HG03045 (cell line): ENCODE results near the gene ZG16B.

Experiments used
- ATAC-seq: cut with Tn5 transposase; IDR thresholded peaks from one replicate; pipeline ENCODE4 v1.9.1; 2021; ENCODE audit warnings: mild to moderate bottlenecking, moderate library complexity; ENCODE audit not compliant: unreplicated experiment

The ZG16B gene

DNA sequence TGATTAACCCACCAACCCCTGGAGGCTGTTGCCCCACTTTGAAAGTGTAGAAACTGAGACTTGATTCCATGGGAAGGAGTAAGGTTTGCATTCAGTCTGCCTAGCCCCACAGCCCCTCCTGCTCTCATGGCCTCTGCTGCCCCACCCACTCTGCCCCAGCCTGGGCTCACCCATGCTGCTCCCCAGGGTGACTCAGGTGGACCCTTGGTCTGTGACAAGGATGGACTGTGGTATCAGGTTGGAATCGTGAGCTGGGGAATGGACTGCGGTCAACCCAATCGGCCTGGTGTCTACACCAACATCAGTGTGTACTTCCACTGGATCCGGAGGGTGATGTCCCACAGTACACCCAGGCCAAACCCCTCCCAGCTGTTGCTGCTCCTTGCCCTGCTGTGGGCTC is 25.4 kb upstream of the ZG16B start:
- ATAC-seq, result no peak

DNA sequence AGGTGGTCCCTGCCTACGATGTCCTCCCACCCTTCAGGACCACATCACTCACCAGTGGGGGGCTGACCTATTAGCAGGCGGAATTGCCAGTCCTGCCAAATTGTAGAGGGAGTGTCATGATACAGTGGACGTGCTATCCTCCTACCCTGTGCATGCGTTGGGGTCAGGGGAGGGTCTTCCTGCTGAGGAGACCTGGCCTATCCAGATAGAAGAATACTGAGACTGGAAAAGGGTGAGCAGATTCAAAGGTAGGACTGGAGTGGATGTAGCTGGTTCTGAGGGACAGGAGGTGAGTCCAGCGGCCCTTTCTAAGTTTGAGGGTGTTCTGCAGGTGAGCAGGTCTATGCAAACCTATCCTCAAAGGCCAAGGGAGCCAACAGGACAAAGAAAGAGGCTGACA is 23.8 kb upstream of the ZG16B start:
- ATAC-seq, result no peak

DNA sequence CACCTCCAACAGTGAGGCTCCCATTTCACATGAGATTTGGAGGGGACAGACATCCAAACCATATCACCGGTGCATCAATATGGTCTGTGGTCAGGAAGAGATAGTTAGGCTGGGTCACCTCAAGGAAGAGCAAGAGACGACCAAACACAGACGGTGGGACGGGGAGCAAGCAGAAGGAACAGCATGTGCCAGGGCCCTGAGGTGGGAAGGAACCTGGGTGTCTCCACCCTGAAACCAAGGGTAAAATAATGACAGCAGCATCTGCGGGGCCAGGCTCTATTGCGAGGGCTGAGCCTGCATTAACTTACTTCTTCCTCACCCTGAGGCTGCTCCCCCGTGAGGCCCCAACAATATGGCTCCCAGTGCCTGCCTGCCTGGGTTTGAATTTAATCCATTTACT is 21.9 kb upstream of the ZG16B start:
- no peak for ATAC-seq

DNA sequence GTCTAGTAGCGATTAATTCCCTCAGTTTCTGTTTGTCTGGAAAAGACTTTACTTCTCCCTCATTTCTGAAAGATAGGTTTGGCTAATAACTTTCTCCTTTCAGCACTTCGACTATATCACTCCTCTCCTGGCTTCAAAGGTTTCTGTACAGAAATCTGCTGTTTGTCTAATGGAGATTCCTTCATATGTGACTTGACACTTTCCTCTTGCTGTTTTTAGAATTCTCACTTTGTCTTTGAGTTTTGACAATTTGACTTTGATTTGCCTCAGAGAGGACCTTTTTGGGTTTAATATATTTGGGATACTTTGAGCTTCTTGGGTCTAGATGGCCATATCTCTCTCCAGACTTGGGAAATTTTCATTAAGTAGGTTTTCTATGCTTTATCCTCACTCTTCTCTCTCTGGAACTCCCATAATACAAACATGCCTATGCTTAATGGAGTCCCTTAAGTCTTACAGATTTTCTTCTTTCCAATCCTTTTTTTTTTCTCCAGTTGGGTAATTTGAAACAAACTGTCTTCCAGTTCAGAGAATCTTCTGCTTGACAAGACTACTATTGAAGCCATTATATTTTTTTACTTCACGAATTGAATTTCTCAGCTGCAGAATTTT is 20.8 kb upstream of the ZG16B start:
- ATAC-seq, result no peak

DNA sequence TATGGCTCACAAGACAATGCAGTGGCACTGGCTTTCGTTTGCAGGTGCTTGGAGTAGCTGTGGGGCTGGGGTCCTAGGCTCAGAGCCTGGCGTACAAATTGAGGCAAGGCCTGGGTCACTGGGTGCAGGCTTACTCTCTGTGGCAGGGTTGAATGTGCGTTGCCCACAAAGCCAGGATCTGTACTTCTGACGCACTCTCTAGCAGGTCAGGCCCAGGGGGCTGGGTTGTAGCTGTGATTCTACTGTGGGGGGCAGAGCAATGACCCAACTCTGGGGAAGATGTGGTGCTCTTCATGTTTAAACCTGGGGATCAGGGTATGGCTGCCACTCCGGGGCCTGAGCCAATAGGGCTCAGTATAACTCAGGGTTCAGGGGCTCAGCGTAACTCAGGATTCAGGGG is 19.5 kb upstream of the ZG16B start:
- no peak for ATAC-seq

DNA sequence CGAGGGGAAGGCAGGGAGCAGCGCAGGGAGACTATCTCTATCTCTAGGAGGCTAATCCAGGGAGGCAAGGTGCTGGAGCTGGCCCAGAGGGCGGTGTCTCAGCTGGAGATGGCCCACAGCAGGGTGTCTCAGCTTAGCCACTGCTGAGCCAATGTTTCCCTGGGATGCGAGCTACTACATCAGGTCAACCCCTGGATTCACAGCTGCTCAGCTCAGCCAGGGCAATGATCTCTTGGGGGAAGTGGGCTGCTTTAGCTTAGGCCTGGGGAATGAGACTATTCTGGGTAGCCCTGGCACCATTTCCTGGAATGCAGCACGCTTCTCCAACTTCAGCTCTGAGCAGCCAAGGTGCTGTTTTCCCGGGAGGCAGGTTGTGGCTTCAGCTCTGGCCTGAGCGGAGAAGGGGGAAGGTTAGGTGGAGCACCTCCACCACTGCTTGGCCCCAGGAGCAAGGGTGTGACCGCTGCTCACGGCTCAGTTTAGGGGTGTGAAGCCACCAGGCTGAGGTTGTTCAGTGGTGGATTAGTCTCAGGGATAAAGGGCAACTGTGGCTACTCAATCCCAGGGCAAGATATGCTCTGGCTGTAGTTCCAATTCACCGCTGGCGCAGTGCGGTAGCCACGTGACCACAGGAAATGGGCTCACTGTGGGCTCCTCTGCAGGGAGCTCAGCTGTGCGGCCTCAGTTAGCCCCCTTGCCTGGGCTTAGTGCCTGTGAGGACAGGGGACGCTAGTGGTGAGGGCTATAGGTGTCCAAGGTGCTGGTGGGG is 18.2 kb upstream of the ZG16B start:
- ATAC-seq, result no peak

DNA sequence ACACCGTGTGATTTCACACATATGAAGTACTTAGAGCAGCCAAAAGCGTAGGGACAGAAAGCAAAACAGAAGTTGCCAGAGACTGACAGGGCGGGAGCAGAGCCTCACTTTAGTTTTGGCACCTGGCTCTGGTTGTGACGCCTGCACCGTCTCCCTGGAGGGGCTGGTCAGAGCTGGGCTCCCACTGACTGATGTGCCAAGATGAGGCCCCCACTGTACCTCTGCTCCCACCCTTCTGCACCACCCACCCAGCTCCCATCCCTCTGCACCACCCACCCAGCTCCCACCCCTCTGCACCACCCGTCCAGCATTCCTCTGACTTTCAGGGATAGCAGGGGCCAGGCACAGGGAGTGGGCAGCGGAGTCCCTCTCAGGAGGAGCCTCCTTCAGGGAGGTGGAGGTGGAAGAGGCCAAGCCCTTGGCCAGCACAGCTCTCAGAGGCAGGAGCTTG is 16.3 kb upstream of the ZG16B start:
- ATAC-seq, result no peak

DNA sequence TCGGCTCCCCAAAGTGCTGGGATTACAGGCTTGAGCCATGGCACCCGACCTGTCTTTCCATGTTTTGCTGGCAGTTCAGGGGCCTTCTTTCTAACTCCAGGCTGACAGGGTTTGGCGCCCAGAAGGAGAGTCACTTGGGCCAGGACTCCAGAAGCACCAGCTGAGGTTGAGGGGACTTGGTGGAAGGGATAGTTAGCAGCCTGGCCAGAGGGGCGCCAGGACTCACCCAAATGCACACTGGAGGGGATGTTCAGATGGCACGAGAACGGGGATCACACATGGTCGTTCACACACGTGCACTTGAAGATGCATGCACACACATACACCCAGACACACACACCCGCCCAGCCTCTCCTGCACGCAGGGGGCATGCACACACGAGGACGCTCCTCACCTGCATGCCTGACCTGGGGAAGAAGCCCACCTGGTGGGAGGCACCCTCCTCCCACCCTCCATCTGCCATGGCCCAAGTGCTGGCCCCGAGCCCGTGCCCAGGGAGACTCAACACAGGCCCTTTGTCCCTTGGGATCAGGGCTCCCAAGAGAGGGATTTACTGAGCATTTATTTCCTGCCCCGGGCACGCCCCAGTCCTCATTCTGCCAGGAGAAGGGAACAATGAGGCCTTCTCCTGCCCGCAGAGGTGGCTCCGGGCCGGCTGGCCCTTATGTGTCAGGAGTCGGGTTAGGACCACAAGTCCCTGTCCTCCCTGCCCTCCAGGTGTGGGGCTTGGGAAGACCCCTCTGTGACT is 15.4 kb upstream of the ZG16B start:
- no peak for ATAC-seq

DNA sequence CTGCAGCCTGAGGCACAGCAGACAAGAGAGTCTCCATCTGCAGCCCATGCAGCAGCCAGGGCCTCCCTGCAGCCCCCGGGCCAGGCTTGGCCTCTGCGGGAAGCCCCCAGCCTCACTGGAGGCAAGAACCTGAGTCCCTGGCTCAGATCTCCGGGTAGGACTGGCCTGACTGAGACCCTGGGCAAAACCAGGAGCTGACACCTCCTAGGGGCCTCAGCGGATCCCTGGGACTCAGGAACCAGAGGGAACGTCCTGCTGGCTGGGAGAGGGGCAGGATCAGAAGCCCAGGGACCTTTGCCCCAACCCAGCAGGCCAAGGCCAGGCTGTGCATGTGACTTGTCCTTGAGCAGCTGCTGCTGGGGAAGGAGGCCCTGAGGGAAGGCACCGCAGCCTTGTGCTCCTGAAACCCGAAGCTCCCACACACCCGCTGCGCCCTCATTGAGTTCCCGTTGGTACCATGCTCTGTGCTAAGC is 14.8 kb upstream of the ZG16B start:
- ATAC-seq, result no peak

DNA sequence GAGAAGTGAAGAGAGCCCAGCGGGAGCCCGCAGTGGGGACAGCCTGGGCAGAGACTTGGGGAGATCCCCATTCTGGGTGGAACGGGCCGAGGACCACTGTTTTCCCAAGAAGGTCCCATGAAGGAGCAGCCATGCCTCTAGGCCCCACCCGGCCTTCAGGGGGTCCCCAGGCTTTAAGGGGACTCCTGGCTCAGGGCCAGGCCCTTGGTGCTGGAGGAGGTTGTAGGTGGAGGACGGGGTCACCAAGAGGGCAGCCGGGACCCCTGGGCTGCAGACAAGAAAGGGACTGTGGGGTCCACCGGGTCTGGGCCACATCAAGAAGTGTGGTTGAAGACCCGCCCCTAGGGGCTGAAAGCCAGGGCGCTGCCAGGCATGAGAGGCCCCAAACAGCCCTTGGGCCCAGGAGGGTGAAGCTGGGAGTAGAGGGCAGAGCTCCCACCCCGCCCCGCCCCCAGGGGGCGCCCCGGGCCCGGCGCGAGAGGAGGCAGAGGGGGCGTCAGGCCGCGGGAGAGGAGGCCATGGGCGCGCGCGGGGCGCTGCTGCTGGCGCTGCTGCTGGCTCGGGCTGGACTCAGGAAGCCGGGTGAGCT is 13.3 kb upstream of the ZG16B start, which contains the start of gene PRSS21:
Gene PRSS21 (plus strand): TSS at position 487 of the 589 bp plus-strand sequence. CDS start 32 bp downstream, at position 519.
- ATAC-seq, result no peak

DNA sequence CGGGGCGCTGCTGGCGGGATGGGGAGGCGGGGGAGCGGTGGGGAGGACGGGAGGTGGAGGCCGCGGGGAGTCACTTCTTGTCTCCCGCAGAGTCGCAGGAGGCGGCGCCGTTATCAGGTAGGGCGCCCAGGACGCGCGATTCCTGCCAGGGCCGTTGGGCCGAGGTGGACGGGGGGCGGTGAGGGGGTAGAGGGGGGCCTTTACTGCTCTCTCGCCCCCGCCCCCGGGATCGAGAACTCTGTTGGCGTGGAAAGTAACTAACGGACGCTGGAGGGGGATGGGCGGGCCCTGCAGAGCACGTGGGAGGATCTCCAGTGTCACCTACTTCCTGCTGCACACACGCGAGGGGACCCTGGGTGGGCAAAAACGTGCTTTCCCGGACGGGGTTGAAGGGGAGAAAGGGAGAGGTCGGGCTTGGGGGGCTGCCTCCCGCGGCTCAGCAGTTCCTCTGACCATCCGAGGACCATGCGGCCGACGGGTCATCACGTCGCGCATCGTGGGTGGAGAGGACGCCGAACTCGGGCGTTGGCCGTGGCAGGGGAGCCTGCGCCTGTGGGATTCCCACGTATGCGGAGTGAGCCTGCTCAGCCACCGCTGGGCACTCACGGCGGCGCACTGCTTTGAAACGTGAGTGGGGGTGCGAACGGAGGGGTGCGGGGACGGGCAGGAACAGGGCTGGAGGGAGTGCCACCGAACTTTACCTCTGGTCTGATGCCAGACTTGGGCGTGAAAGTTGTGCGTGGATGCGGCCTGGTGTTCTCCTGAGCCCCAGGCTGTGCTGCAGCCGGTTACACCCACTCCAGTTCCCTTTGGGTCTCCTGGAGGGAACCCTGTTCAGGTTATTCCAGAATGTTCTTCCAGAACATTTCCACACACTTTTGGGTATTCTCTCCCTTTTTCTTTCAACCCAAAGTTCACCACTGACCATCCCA is 12.5 kb upstream of the ZG16B start:
- ATAC-seq, result no peak

DNA sequence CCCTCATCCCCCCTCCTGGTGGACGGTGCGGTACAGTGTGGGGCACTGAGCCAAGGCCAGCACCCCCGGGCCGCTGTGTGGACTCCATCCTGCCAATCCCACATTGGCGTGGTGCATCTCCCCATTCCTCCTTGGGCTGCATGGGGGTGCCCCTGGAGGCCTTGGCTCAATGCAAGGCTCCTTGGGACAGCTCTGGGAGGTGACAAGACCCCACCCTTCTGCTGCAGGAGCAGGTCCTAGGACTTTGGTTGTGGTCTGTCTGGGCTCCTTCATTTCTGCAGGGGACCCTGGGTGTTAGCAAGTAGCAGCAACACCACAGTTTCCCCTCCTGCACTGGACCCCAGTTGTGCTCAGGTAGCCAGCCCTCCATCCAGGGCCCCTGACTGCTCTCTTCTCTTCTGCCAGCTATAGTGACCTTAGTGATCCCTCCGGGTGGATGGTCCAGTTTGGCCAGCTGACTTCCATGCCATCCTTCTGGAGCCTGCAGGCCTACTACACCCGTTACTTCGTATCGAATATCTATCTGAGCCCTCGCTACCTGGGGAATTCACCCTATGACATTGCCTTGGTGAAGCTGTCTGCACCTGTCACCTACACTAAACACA is 11.7 kb upstream of the ZG16B start:
- ATAC-seq, result no peak

DNA sequence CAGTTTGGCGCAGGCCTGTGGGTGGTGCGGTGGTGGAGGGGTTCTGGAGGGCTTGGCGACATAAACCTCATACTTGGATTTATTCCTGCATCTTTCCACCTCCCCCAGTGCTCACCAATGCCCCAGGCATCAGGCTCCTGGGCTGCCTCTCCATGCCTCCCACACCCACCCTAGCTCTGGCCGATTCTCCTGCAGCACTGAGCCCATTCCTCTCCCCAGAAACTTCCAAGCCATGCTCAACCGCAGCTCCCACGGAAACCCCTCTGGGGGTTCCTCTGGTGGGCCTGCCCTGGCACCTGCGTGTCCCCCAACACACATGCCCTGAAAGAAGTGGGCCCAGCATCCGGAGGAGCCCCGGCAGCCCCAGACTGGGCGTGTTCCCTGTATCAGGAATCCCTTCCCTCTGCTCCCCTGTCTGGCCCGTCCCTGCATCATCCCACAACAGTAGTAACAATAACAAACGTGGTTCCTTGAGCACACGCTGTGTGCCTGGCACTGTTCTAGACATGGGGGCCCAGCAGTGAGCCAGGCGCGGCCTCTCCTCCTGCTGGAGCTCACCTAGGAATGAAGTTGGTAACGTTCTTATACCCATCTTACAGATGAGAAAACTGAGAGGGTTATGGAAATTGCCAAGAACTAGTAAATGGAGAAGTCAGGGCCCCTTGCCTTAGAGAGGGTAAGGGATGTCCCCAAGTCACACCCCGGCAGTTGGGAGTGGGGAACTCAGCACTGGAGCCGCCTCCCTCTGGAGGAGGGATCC is 10.7 kb upstream of the ZG16B start:
- ATAC-seq, result no peak

DNA sequence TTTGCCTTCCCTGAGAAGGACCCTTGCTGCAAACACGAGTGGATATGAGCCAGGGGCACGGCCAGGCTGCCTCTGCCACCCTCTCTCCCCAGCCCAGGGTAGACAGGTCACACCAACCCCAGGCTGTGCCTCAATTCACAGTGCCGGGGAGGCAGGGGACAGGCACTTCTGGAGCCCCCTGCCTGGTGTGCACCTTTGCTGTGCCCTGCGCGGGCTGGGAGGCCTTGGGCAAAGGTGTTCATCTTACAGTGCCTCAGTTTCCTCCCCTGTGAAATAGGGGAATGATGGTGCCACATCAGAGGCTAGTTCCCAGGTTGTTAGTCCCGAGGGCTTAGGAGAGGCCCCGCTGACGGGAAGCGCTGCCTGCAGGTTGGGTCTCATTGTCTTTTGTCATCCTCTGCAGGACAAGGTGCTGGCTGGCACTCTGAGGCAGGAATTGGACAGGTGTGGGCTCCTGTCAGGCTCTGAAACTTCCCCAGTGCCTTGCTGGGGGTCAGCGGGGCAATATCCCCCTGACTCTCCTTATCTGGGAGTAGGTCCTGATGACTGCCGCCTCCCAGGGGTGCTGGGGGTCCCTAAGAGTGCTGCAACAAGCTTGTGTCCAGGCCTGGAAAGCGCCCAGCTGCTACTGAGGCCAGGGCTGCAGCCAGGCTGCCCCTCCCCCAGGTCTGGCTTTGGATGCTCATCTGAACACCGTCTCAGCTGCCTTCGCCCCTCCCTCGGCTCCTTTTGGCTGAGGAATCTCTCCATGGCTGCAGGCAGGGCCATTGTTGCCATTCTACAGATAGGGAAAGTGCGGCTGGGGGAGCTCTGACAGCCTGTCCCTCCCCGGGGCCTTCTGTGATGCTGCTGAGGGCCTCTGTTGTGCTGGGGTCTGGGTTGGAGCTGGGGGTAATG is 9.9 kb upstream of the ZG16B start:
- ATAC-seq, result no peak

DNA sequence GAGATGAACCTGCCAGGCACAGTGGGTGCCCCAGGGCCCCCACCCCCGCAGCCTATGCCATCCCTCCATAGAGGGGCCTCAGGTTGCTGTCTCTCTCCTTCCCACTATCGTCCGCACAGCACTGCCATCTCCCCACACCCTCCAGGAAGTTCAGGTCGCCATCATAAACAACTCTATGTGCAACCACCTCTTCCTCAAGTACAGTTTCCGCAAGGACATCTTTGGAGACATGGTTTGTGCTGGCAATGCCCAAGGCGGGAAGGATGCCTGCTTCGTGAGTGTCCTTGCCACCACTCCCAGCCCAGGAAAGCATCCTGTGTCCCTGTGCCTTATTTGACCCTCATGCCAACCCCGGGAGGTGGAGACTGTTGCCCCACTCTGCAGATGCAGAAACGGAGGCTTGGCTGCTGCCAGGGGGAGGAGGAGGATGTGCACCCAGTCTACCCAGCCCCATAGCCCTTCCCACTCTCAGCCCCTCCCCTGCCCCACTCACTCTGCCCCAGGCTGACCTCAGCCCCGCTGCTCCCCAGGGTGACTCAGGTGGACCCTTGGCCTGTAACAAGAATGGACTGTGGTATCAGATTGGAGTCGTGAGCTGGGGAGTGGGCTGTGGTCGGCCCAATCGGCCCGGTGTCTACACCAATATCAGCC is 9.1 kb upstream of the ZG16B start:
- no peak for ATAC-seq

DNA sequence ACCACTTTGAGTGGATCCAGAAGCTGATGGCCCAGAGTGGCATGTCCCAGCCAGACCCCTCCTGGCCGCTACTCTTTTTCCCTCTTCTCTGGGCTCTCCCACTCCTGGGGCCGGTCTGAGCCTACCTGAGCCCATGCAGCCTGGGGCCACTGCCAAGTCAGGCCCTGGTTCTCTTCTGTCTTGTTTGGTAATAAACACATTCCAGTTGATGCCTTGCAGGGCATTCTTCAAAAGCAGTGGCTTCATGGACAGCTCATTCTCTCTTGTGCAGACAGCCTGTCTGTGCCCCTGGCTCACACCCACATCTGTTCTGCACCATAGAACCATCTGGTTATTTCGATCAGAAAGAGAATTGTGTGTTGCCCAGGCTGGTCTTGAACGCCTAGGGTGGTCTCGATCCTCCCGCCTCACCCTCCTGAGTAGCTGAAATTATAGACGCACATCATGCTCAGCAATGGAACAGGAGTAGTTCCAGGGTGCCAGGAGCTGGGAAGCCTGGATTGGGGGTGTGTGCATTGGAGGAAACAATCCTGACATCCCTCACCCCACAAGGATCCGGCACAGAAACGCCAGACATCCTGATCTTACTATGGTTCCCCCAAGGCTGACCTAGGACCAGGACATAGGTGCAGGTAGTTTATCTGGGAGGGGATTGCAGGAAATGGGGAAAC is 8.5 kb upstream of the ZG16B start:
- ATAC-seq, result no peak

DNA sequence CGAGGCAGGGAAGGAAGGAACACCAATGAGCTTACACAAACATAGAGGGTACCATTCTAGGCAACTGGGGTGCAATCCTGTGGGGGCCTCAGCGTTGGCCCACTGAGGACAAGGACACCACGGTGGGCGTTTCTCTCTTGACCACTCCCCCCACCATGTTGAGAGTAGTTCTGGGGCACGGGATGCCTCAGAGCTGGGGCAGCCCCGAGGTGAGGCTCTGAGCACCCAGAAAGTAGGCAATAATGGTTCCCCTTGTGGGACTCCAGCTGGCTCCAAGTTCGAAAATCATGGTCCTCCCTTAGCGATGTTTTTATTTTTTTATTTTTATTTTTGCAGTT is 8.0 kb upstream of the ZG16B start:
- ATAC-seq, result no peak
